B cell (primary cell): Measurements from ENCODE around the gene ANKFY1.

ENCODE experiments used
- EZH2 ChIP-seq: IDR thresholded peaks from 2 replicates; pipeline ENCODE4 v1.6.1; 2012; ENCODE audit warnings: borderline replicate concordance, low read depth, mild to moderate bottlenecking, moderate library complexity, low read length; ENCODE audit not compliant: insufficient read depth, poor library complexity, severe bottlenecking
- TF ChIP-seq, protein P1 (sequence below): fragments of 200-600 bp; IDR thresholded peaks from one replicate; pipeline ENCODE4 v1.8.0; 2022; ENCODE audit warnings: antibody characterized with exemption, mild to moderate bottlenecking

DNA sequence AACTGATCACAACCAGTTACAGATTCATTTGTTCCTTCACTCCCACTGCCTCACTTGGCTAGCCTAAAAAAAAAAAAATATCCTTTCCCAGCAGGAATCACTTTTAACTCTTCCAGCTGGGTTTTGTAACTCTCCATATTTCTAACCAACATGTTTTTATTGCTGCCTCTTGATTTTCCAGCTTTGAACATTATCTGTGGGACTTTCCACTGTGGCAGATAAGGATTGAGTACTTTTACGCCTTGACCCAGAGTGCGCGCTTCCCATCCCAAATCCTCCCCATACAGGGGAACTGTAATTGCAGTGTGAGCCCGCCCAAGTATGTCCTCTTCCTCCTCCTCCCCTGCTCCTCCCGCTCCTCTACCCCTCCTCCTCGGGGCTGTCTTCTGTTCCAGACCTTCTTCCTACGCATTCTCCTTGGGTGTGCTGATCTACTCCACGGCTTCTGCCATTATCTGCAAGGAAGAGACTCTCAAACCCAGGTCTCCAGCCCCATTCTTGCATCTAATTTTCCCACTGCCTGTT lies 77.4 kb downstream of the ANKFY1 start:
- TF ChIP-seq EZH2 = no peak
- TF ChIP-seq, protein P1, sequence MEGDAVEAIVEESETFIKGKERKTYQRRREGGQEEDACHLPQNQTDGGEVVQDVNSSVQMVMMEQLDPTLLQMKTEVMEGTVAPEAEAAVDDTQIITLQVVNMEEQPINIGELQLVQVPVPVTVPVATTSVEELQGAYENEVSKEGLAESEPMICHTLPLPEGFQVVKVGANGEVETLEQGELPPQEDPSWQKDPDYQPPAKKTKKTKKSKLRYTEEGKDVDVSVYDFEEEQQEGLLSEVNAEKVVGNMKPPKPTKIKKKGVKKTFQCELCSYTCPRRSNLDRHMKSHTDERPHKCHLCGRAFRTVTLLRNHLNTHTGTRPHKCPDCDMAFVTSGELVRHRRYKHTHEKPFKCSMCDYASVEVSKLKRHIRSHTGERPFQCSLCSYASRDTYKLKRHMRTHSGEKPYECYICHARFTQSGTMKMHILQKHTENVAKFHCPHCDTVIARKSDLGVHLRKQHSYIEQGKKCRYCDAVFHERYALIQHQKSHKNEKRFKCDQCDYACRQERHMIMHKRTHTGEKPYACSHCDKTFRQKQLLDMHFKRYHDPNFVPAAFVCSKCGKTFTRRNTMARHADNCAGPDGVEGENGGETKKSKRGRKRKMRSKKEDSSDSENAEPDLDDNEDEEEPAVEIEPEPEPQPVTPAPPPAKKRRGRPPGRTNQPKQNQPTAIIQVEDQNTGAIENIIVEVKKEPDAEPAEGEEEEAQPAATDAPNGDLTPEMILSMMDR = no peak
